ENCODE results near the gene CDH23.

Gene CDH23

DNA sequence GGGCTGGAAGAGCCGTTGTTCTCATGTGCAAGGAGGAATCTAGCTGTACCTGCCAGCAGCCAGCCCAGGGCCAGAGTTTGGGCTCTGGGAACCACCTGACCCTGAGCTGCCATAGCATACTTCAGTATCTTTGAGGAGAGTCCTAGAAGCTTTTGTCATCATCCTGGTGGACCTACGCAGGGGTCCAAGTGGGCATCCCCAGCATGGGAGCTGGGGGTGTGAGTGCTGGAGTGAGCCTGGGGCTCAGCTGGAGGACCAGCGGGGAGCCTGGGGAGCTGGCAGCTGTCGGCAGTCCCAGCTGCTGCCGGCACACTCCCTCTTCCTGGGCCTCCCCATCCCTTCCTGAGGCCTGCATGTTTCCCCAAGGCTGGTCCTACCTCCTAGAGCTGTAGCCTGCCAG is 290.4 kb downstream of the CDH23 start:
- peaks cover 5% of the 10 kb centered on the region for H3K4me1 ChIP-seq (ENCODE audit: insufficient read depth, low read length, poor library complexity, severe bottlenecking)
- no peaks in the 10 kb centered on the region for H3K9me3 ChIP-seq (ENCODE audit: insufficient read depth, low read depth, low read length)
- H3K4me2 ChIP-seq (ENCODE audit: low read depth, low read length, poor library complexity, severe bottlenecking) = no peak overlapping the region
- H3K36me3 ChIP-seq (ENCODE audit: insufficient read depth, low read length) = no peaks in the 10 kb centered on the region
- no peaks in the 10 kb centered on the region for H3K27me3 ChIP-seq (ENCODE audit: insufficient read depth, low read length, poor library complexity, severe bottlenecking)
- H2AFZ ChIP-seq (ENCODE audit: low read length) = no peak overlapping the region
- H3F3A ChIP-seq (ENCODE audit: low read depth) = no peaks in the 10 kb centered on the region
- no peak overlapping the region for H3K9ac ChIP-seq (ENCODE audit: low read depth, low read length, poor library complexity, severe bottlenecking)
- no peaks in the 10 kb centered on the region for H3K79me2 ChIP-seq (ENCODE audit: insufficient read depth, low read length)
- no peaks in the 10 kb centered on the region for H3K9me2 ChIP-seq (replicated peaks; ENCODE audit: low read depth, low read length)
- no peak overlapping the region for H3K4me3 ChIP-seq (ENCODE audit: low read length, poor library complexity, severe bottlenecking)
- no peak for TF ChIP-seq EZH2phosphoT487 (IDR thresholded peaks at IDR 0.05; ENCODE audit: borderline replicate concordance)
- TF ChIP-seq, protein P1, sequence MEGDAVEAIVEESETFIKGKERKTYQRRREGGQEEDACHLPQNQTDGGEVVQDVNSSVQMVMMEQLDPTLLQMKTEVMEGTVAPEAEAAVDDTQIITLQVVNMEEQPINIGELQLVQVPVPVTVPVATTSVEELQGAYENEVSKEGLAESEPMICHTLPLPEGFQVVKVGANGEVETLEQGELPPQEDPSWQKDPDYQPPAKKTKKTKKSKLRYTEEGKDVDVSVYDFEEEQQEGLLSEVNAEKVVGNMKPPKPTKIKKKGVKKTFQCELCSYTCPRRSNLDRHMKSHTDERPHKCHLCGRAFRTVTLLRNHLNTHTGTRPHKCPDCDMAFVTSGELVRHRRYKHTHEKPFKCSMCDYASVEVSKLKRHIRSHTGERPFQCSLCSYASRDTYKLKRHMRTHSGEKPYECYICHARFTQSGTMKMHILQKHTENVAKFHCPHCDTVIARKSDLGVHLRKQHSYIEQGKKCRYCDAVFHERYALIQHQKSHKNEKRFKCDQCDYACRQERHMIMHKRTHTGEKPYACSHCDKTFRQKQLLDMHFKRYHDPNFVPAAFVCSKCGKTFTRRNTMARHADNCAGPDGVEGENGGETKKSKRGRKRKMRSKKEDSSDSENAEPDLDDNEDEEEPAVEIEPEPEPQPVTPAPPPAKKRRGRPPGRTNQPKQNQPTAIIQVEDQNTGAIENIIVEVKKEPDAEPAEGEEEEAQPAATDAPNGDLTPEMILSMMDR (conservative IDR thresholded peaks at IDR 0.05; ENCODE audit: low read length) = no peak
- H4K20me1 ChIP-seq (ENCODE audit: insufficient read depth, low read length, poor library complexity, severe bottlenecking) = no peaks in the 10 kb centered on the region

GRCh38 chr10:71687480-71687879 is 290.8 kb downstream of the CDH23 start:
- Histone ChIP-seq H3K27me3 (ENCODE audit: insufficient read depth, low read length, poor library complexity, severe bottlenecking) (no peaks in the 10 kb centered on the region), H3K4me2 (ENCODE audit: low read depth, low read length, poor library complexity, severe bottlenecking) (no peak overlapping the region), H3K9me3 (ENCODE audit: insufficient read depth, low read depth, low read length) (no peaks in the 10 kb centered on the region), H3K36me3 (ENCODE audit: insufficient read depth, low read length) (no peaks in the 10 kb centered on the region), H3K4me3 (ENCODE audit: low read length, poor library complexity, severe bottlenecking) (no peak overlapping the region), H3K4me1 (ENCODE audit: insufficient read depth, low read length, poor library complexity, severe bottlenecking) (peaks cover 5% of the 10 kb centered on the region), H2AFZ (ENCODE audit: low read length) (no peak overlapping the region), H3F3A (ENCODE audit: low read depth) (no peaks in the 10 kb centered on the region), H3K79me2 (ENCODE audit: insufficient read depth, low read length) (no peaks in the 10 kb centered on the region), H3K9ac (ENCODE audit: low read depth, low read length, poor library complexity, severe bottlenecking) (no peak overlapping the region), H4K20me1 (ENCODE audit: insufficient read depth, low read length, poor library complexity, severe bottlenecking) (no peaks in the 10 kb centered on the region), H3K9me2 (replicated peaks; ENCODE audit: low read depth, low read length) (no peaks in the 10 kb centered on the region)
- TF ChIP-seq EZH2phosphoT487 (IDR thresholded peaks at IDR 0.05; ENCODE audit: borderline replicate concordance) = no peak
- TF ChIP-seq, protein P1 (conservative IDR thresholded peaks at IDR 0.05; ENCODE audit: low read length) = no peak

- Histone ChIP-seq H3K36me3 (ENCODE audit: insufficient read depth, low read length) (no peaks in the 10 kb centered on the region), H3K4me2 (ENCODE audit: low read depth, low read length, poor library complexity, severe bottlenecking) (no peak overlapping the region), H3K9ac (ENCODE audit: low read depth, low read length, poor library complexity, severe bottlenecking) (no peak overlapping the region), H3K9me3 (ENCODE audit: insufficient read depth, low read depth, low read length) (no peaks in the 10 kb centered on the region), H3K9me2 (replicated peaks; ENCODE audit: low read depth, low read length) (no peaks in the 10 kb centered on the region), H3F3A (ENCODE audit: low read depth) (no peaks in the 10 kb centered on the region), H3K4me3 (ENCODE audit: low read length, poor library complexity, severe bottlenecking) (no peak overlapping the region), H3K4me1 (ENCODE audit: insufficient read depth, low read length, poor library complexity, severe bottlenecking) (peaks cover 5% of the 10 kb centered on the region), H2AFZ (ENCODE audit: low read length) (no peak overlapping the region), H3K79me2 (ENCODE audit: insufficient read depth, low read length) (no peaks in the 10 kb centered on the region), H3K27me3 (ENCODE audit: insufficient read depth, low read length, poor library complexity, severe bottlenecking) (no peaks in the 10 kb centered on the region), H4K20me1 (ENCODE audit: insufficient read depth, low read length, poor library complexity, severe bottlenecking) (no peaks in the 10 kb centered on the region)
- TF ChIP-seq, protein P1 (conservative IDR thresholded peaks at IDR 0.05; ENCODE audit: low read length) = no peak
- no peak for TF ChIP-seq EZH2phosphoT487 (IDR thresholded peaks at IDR 0.05; ENCODE audit: borderline replicate concordance)
Measured at GRCh38 chr10:71688256-71688655, 291.5 kb downstream of the CDH23 start.

Measured in Loucy (cell line).